OCI-LY7 (cell line): ENCODE data around the gene ZMAT3. TPM values are rescaled to one million over a fixed set of nuclear protein-coding genes. Genes with fewer than 3 reads are reported as not detected.

Experiments
- BruUV-seq: library from RNA; stranded (reverse); fragments of 400-500 nt; replicated peaks from 2 replicates; lab custom pipeline; 2021; lab: Mats Ljungman, UMichigan
- CTCF ChIA-PET: fragments of 300-600 bp; sonication (Branson Sonifier 250); formaldehyde crosslinking; loops from one replicate; lab custom pipeline; 2022; ENCODE audit warnings: antibody characterized with exemption; ENCODE audit not compliant: unreplicated experiment; lab: Charles Lee
- POLR2A ChIA-PET: fragments of 300-600 bp; sonication (Branson Sonifier 250); formaldehyde crosslinking; loops from one replicate; lab custom pipeline; 2022; ENCODE audit warnings: antibody characterized with exemption; lab: Charles Lee
- DNase-seq: peaks from one replicate; pipeline ENCODE4 v3.0.0-alpha.2; 2015; ENCODE audit warnings: low spot score
- H2AFZ ChIP-seq: fragments of 200-600 bp; sonication (generic), shearing (Covaris generic); 2 replicates; pipeline ENCODE4 v1.6.1; 2014; ENCODE audit warnings: mild to moderate bottlenecking, antibody characterized with exemption, low read length, moderate library complexity
- H3K27ac ChIP-seq: fragments of 200-600 bp; sonication (generic); 2 replicates; pipeline ENCODE4 v1.5.1; 2014; ENCODE audit warnings: mixed run types, low read depth, mild to moderate bottlenecking, moderate library complexity, low read length, inconsistent platforms; ENCODE audit not compliant: poor library complexity, severe bottlenecking
- H3K36me3 ChIP-seq: fragments of 200-600 bp; sonication (generic); 2 replicates; pipeline ENCODE4 v1.6.1; 2014; ENCODE audit warnings: mild to moderate bottlenecking, antibody characterized with exemption, low read length, moderate library complexity, mixed read lengths; ENCODE audit not compliant: insufficient read depth
- H3K4me1 ChIP-seq: fragments of 200-600 bp; sonication (generic); 2 replicates; pipeline ENCODE4 v1.5.1; 2014; ENCODE audit warnings: mild to moderate bottlenecking, low read length; ENCODE audit not compliant: insufficient read depth, poor library complexity, severe bottlenecking
- H3K4me2 ChIP-seq: fragments of 200-600 bp; sonication (generic); 2 replicates; pipeline ENCODE4 v1.6.1; 2014; ENCODE audit warnings: mild to moderate bottlenecking, low read length
- H3K4me3 ChIP-seq: fragments of 200-600 bp; sonication (generic); 2 replicates; pipeline ENCODE4 v1.5.1; 2014; ENCODE audit warnings: mild to moderate bottlenecking, low read depth, low read length; ENCODE audit not compliant: poor library complexity, severe bottlenecking
- H3K79me2 ChIP-seq: fragments of 200-600 bp; sonication (generic); 2 replicates; pipeline ENCODE4 v1.6.1; 2016; ENCODE audit warnings: low read depth, mild to moderate bottlenecking, low read length, moderate library complexity, mixed read lengths; ENCODE audit not compliant: insufficient read depth
- H3K9me2 ChIP-seq: fragments of 200-600 bp; sonication (generic); 2 replicates; pipeline ENCODE4 v1.6.1; 2016; ENCODE audit warnings: mild to moderate bottlenecking, low read length, mixed read lengths; ENCODE audit not compliant: insufficient read depth
- H3K9me3 ChIP-seq: fragments of 200-600 bp; sonication (generic); 2 replicates; pipeline ENCODE4 v1.6.1; 2014; ENCODE audit warnings: mild to moderate bottlenecking, mixed run types, low read length, mixed read lengths
- H4K20me1 ChIP-seq: fragments of 200-600 bp; sonication (generic); 2 replicates; pipeline ENCODE4 v1.6.1; 2014; ENCODE audit warnings: mild to moderate bottlenecking, antibody characterized with exemption, low read length, moderate library complexity, mixed read lengths; ENCODE audit not compliant: insufficient read depth
- EZH2phosphoT487 ChIP-seq: fragments of 200-600 bp; sonication (generic); IDR thresholded peaks from 2 replicates; pipeline ENCODE4 v1.6.1; 2018; ENCODE audit warnings: low read depth, borderline replicate concordance, mild to moderate bottlenecking, mixed run types, antibody characterized with exemption, low read length, moderate library complexity, mixed read lengths
- intact Hi-C: fragments of 100-400 bp; cut with micrococcal nuclease; formaldehyde crosslinking; loops from one replicate; pipeline ENCODE4 v1.10.0; 2022; ENCODE audit not compliant: unreplicated experiment
- total RNA-seq, 2 experiments: library from RNA; depleted of rRNA in 1 of 2; stranded (reverse); fragments of >200 nt in 1 of 2; shearing (Covaris generic) in 1 of 2; gene quantifications; 2 replicates each; pipeline ENCODE4 v1.2.3, GENCODE V29; 2014 to 2022
- TF ChIP-seq, protein P1 (sequence below): fragments of 200-600 bp; sonication (generic); conservative IDR thresholded peaks from 2 replicates; pipeline ENCODE4 v1.5.1; 2014; ENCODE audit warnings: mild to moderate bottlenecking, antibody characterized with exemption, low read length, moderate library complexity, mixed read lengths

Gene ZMAT3
- total RNA-seq, 2 experiments from 2014 or later, result 3.7 to 11.3 TPM

- no peak for DNase-seq
- intact Hi-C loops, result no loop called here
- H2AFZ ChIP-seq, result no peak overlapping the region
- no peak overlapping the region for H3K4me3 ChIP-seq
- no TSS peak for BruUV-seq
- ChIA-PET CTCF (no interaction called here), POLR2A (interaction anchor here (0.7 to 1.6 kb wide), 2 partner anchors 298 to 334 kb away, joined by 3 to 5 read pairs; no protein-coding TSS in a partner anchor)
- no peaks in the 10 kb centered on the region for H4K20me1 ChIP-seq
- H3K27ac ChIP-seq, result no peak overlapping the region
- H3K79me2 ChIP-seq, result no peaks in the 10 kb centered on the region
- H3K9me2 ChIP-seq, result no peaks in the 10 kb centered on the region
- no peak overlapping the region for H3K4me2 ChIP-seq
- TF ChIP-seq, protein P1, sequence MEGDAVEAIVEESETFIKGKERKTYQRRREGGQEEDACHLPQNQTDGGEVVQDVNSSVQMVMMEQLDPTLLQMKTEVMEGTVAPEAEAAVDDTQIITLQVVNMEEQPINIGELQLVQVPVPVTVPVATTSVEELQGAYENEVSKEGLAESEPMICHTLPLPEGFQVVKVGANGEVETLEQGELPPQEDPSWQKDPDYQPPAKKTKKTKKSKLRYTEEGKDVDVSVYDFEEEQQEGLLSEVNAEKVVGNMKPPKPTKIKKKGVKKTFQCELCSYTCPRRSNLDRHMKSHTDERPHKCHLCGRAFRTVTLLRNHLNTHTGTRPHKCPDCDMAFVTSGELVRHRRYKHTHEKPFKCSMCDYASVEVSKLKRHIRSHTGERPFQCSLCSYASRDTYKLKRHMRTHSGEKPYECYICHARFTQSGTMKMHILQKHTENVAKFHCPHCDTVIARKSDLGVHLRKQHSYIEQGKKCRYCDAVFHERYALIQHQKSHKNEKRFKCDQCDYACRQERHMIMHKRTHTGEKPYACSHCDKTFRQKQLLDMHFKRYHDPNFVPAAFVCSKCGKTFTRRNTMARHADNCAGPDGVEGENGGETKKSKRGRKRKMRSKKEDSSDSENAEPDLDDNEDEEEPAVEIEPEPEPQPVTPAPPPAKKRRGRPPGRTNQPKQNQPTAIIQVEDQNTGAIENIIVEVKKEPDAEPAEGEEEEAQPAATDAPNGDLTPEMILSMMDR, result no peak
- no peak for TF ChIP-seq EZH2phosphoT487
- H3K36me3 ChIP-seq, result no peaks in the 10 kb centered on the region
- H3K4me1 ChIP-seq, result no peaks in the 10 kb centered on the region
- no peaks in the 10 kb centered on the region for H3K9me3 ChIP-seq
These were observed 71.5 kb downstream of the ZMAT3 start for GRCh38 chr3:179000144-179000543.

GRCh38 chr3:178996399-178996798 is 75.2 kb downstream of the ZMAT3 start:
- Histone ChIP-seq H2AFZ (no peak overlapping the region), H3K9me2 (no peaks in the 10 kb centered on the region), H3K9me3 (no peaks in the 10 kb centered on the region), H3K4me1 (no peaks in the 10 kb centered on the region), H3K79me2 (no peaks in the 10 kb centered on the region), H4K20me1 (no peaks in the 10 kb centered on the region), H3K4me3 (no peak overlapping the region), H3K4me2 (no peak overlapping the region), H3K36me3 (no peaks in the 10 kb centered on the region), H3K27ac (no peak overlapping the region)
- TF ChIP-seq EZH2phosphoT487, result no peak
- TF ChIP-seq, protein P1, result no peak
- no peak for DNase-seq
- ChIA-PET POLR2A (interaction anchor here (0.6 kb wide), 1 partner anchor 26 kb away, joined by 3 read pairs; no protein-coding TSS in a partner anchor), CTCF (no interaction called here)
- BruUV-seq, result no TSS peak
- intact Hi-C loops, result no loop called here

DNA sequence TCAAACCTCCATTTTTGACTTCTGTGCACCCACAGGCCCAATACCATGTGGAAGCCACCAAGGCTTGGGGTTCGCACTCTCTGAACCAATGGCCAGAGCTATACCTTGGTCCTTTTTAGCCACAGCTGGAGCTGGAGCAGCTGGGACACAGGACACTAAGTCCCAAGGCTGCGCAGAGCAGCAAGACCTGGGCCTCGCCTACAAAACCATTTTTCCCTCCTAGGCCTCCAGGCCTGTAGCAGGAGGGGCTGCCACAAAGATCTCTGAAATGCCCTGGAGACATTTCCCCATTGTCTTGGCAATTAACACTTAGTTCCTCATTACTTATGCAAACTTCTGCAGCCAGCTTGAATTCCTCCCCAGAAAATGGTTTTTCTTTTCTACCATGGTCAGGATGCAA is 81.3 kb downstream of the ZMAT3 start:
- Histone ChIP-seq H3K4me2 (no peak overlapping the region), H4K20me1 (no peaks in the 10 kb centered on the region), H3K27ac (no peak overlapping the region), H3K4me3 (no peak overlapping the region), H2AFZ (no peak overlapping the region), H3K9me2 (no peaks in the 10 kb centered on the region), H3K79me2 (no peaks in the 10 kb centered on the region), H3K9me3 (peaks cover 37% of the 10 kb centered on the region), H3K36me3 (no peaks in the 10 kb centered on the region), H3K4me1 (no peaks in the 10 kb centered on the region)
- intact Hi-C loops, result no loop called here
- POLR2A ChIA-PET, result no interaction called here
- TF ChIP-seq, protein P1, result no peak
- no peak for TF ChIP-seq EZH2phosphoT487
- no TSS peak for BruUV-seq
- DNase-seq, result no peak
- CTCF ChIA-PET, result no interaction called here
